ENCODE measurements around the gene RPL10A.

GRCh38 chr6:35508027-35508426 is 39.8 kb downstream of the RPL10A start:
- no peak for TF ChIP-seq CTCF (IDR thresholded peaks at IDR 0.05)
- TF ChIP-seq POLR2A (IDR thresholded peaks at IDR 0.05) = no peak
- no peak for TF ChIP-seq POLR2AphosphoS5 (IDR thresholded peaks at IDR 0.05)
- TF ChIP-seq EP300 (IDR thresholded peaks at IDR 0.05) = no peak

Measured in upper lobe of left lung (tissue), 4 donors.